Mesothelial cell of epicardium (in vitro differentiated cells): Measurements from ENCODE around the gene HES2. TPM values are rescaled to one million over a fixed set of nuclear protein-coding genes. Genes with fewer than 3 reads are reported as not detected.

Source experiments
- DNase-seq, 2 experiments: peaks; one replicate each; pipeline ENCODE4 v3.0.0; 2021; ENCODE audit warnings: low spot score in 2 of 2; ENCODE audit not compliant: unreplicated experiment in 2 of 2
- H3K27ac Mint-ChIP-seq: 2 replicates; pipeline ENCODE4 v1.8.0; 2021; ENCODE audit warnings: mixed read lengths
- H3K27me3 Mint-ChIP-seq: 2 replicates; pipeline ENCODE4 v1.8.0; 2021; ENCODE audit warnings: low read depth, mixed read lengths
- H3K36me3 Mint-ChIP-seq: 2 replicates; pipeline ENCODE4 v1.8.0; 2021; ENCODE audit warnings: mixed read lengths
- H3K4me1 Mint-ChIP-seq: 2 replicates; pipeline ENCODE4 v1.8.0; 2021; ENCODE audit warnings: mixed read lengths
- H3K4me3 Mint-ChIP-seq: 2 replicates; pipeline ENCODE4 v1.8.0; 2021; ENCODE audit warnings: mild to moderate bottlenecking, moderate library complexity, mixed read lengths
- H3K9me3 Mint-ChIP-seq: 2 replicates; pipeline ENCODE4 v1.8.0; 2021; ENCODE audit warnings: mixed read lengths
- CTCF ChIP-seq: fragments of 200-600 bp; sonication (generic); IDR thresholded peaks from one replicate; pipeline ENCODE4 v1.5.0; 2021; ENCODE audit warnings: antibody characterized with exemption; ENCODE audit not compliant: unreplicated experiment
- total RNA-seq: library from RNA; stranded (reverse); gene quantifications from 3 replicates; pipeline ENCODE4 v1.2.1, GENCODE V29; 2021

HES2 gene
- total RNA-seq, 1 donor from 2014 or later: 0.98 TPM

GRCh38 chr1:6385488-6386191 is 34.1 kb downstream of the HES2 start:
- peak overlapping the region; percentile 28 for H3K4me3 Mint-ChIP-seq
- TF ChIP-seq CTCF: no peak
- no peaks in the 10 kb centered on the region for H3K27me3 Mint-ChIP-seq
- H3K36me3 Mint-ChIP-seq: peaks cover 5% of the 10 kb centered on the region
- peak overlapping the region; percentile 7 for H3K27ac Mint-ChIP-seq
- H3K9me3 Mint-ChIP-seq: peaks cover 4% of the 10 kb centered on the region
- no peak for DNase-seq
- peaks cover 17% of the 10 kb centered on the region for H3K4me1 Mint-ChIP-seq

- Mint-ChIP-seq H3K36me3 (peaks cover 7% of the 10 kb centered on the region), H3K27ac (peak overlapping the region; percentile 7), H3K9me3 (peaks cover 6% of the 10 kb centered on the region), H3K27me3 (no peaks in the 10 kb centered on the region), H3K4me3 (no peak overlapping the region), H3K4me1 (peaks cover 17% of the 10 kb centered on the region)
- TF ChIP-seq CTCF: no peak
- no peak for DNase-seq
Measured at GRCh38 chr1:6384962-6385361, 34.8 kb downstream of the HES2 start.

DNA sequence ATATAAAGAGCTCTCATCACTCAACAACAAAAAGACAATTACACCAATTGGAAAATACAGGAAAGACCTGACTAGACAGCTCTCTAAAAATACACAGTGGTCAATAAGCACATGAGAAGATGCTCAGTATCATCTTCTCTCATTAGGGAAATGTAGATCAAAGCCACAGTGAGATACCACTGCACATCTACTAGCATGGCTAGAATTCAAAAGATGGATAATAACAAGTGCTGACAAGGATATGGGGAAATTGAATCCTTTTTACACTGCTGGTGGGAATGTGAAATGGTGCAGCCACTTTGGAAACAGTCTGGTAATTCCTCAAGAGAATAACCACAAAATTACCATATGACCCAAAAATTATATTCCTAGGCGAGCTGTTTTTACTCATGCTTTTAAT is 35.6 kb downstream of the HES2 start:
- Mint-ChIP-seq H3K27ac (no peak overlapping the region), H3K4me3 (no peak overlapping the region), H3K27me3 (no peaks in the 10 kb centered on the region), H3K4me1 (peaks cover 17% of the 10 kb centered on the region), H3K36me3 (peaks cover 7% of the 10 kb centered on the region), H3K9me3 (peaks cover 8% of the 10 kb centered on the region)
- TF ChIP-seq CTCF: no peak
- DNase-seq: no peak

DNA sequence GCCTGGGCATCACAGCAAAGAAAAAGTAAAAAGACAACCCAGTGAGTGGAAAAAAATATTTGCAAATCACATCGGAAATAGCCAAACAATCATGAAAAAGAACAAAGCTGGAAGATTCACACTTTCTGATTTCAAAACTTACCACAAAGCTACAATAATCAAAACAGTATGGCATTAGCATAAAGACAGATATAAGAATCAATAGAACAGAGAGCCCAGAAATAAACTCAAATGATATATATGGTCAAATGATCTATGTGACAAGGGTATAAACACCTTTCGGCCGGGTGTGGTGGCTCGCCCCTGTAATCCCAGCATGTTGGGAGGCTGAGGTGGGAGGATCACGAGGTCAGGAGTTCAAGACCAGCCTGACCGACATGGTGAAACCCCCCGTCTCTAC is 39.7 kb downstream of the HES2 start:
- Mint-ChIP-seq H3K27ac (no peak overlapping the region), H3K36me3 (peaks cover 7% of the 10 kb centered on the region), H3K4me1 (no peaks in the 10 kb centered on the region), H3K4me3 (no peak overlapping the region), H3K27me3 (no peaks in the 10 kb centered on the region), H3K9me3 (peaks cover 8% of the 10 kb centered on the region)
- no peak for DNase-seq
- TF ChIP-seq CTCF: no peak

DNA sequence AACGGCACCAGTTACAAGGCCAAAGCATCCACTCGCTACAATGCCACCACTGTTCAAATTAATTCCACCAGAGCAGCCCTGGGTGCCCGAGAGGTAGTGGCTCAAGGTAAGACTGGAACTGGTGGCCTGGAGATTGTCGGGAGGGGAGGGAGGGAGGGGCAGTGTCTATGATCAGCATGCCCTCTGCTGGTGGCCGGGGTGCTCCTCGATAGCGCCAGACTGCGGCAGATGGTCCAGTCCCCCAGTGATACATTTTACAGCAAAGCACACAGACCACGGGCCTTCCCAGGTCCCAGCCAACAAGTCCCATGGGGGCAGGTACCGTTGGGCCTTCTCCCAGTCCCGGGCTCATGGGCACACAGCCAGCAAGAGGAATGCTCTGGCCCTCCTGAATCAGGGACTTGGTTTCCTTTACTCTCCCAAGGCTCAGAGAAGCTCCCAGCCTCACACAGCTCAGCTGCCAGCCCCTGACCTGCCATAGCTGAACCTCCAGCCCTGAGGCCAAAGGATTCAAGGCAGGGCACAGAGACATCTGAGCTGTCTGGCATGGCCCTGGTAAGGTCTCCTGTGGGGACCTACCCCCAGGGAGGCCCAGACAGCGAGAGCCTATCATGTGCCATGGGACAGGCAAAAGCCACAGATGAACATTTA is 41.5 kb downstream of the HES2 start:
- H3K27ac Mint-ChIP-seq: no peak overlapping the region
- H3K4me3 Mint-ChIP-seq: no peak overlapping the region
- DNase-seq: no peak

More for the DNA sequence above, 41.5 kb downstream of the HES2 start:
- Mint-ChIP-seq H3K9me3 (peaks cover 4% of the 10 kb centered on the region), H3K4me1 (no peaks in the 10 kb centered on the region), H3K36me3 (peaks cover 3% of the 10 kb centered on the region), H3K27me3 (no peaks in the 10 kb centered on the region)
- no peak for TF ChIP-seq CTCF
